HL-60 (cell line): ENCODE results near the gene SLC4A8.

Source experiments
- DNase-seq, 2 experiments: peaks; one replicate each; pipeline ENCODE4 v3.0.0-alpha.2; 2010 to 2020; ENCODE audit warnings: low read depth in 1 of 2, low spot score in 1 of 2
- H3K27ac ChIP-seq: fragments of 250-450 bp; sonication (Bioruptor Pico); replicated peaks from 2 replicates; pipeline ENCODE4 v1.5.1; 2020; ENCODE audit warnings: mild to moderate bottlenecking, moderate library complexity
- H3K27me3 ChIP-seq: fragments of 250-450 bp; sonication (Bioruptor Pico); 2 replicates; pipeline ENCODE4 v1.5.1; 2021; ENCODE audit warnings: mild to moderate bottlenecking, moderate library complexity; ENCODE audit not compliant: insufficient read depth, poor library complexity, severe bottlenecking
- H3K4me3 ChIP-seq: replicated peaks from 2 replicates; pipeline ENCODE4 v1.5.1; 2011; ENCODE audit warnings: mild to moderate bottlenecking, control low read depth, low read length; ENCODE audit not compliant: insufficient read depth
- CTCF ChIP-seq: IDR thresholded peaks from one replicate; pipeline ENCODE4 v1.5.1; 2011; ENCODE audit warnings: low read length, control low read depth, inconsistent platforms; ENCODE audit not compliant: insufficient read depth
- GABPA ChIP-seq: IDR thresholded peaks from 2 replicates; pipeline ENCODE4 v1.6.1; 2012; ENCODE audit warnings: low read depth
- POLR2AphosphoS5 ChIP-seq: IDR thresholded peaks from 2 replicates; pipeline ENCODE4 v1.6.1; 2012; ENCODE audit warnings: low read depth
- REST ChIP-seq: IDR thresholded peaks from 2 replicates; pipeline ENCODE4 v1.6.1; 2012; ENCODE audit warnings: low read depth; ENCODE audit not compliant: insufficient replicate concordance
- SPI1 ChIP-seq: IDR thresholded peaks from 2 replicates; pipeline ENCODE4 v1.6.1; 2012; ENCODE audit warnings: low read depth, mild to moderate bottlenecking, borderline replicate concordance

SLC4A8 gene

GRCh38 chr12:51529651-51529970 lies 105.0 kb downstream of the SLC4A8 start:
- Histone ChIP-seq H3K27ac (no peak overlapping the region), H3K4me3 (no peak overlapping the region), H3K27me3 (peaks cover 2% of the 10 kb centered on the region)
- no peak for DNase-seq
- no peak for TF ChIP-seq REST
- TF ChIP-seq CTCF = no peak
- no peak for TF ChIP-seq POLR2AphosphoS5
- no peak for TF ChIP-seq SPI1
- no peak for TF ChIP-seq GABPA

- no peak overlapping the region for H3K27ac ChIP-seq
- peaks cover 2% of the 10 kb centered on the region for H3K27me3 ChIP-seq
- DNase-seq = no peak
- H3K4me3 ChIP-seq = no peak overlapping the region
- TF ChIP-seq GABPA (no peak), POLR2AphosphoS5 (no peak)
Measured at GRCh38 chr12:51530208-51530607, 105.6 kb downstream of the SLC4A8 start.

GRCh38 chr12:51531284-51531977 lies 106.8 kb downstream of the SLC4A8 start:
- no peak for TF ChIP-seq SPI1
- TF ChIP-seq CTCF = no peak
- TF ChIP-seq REST = no peak
- TF ChIP-seq GABPA = no peak
- TF ChIP-seq POLR2AphosphoS5 = no peak
- Histone ChIP-seq H3K27ac (no peak overlapping the region), H3K27me3 (peaks cover 2% of the 10 kb centered on the region), H3K4me3 (no peak overlapping the region)
- no peak for DNase-seq

- TF ChIP-seq CTCF (peak; percentile 87), GABPA (no peak)
- no peak overlapping the region for H3K27ac ChIP-seq
- H3K4me3 ChIP-seq = no peak overlapping the region
- peak; percentile 35 to 68 for DNase-seq
- peaks cover 2% of the 10 kb centered on the region for H3K27me3 ChIP-seq
Measured at GRCh38 chr12:51531978-51532497, 107.4 kb downstream of the SLC4A8 start.
